HepG2 (cell line): ENCODE results near the gene ADCY9. TPM values are rescaled to one million over a fixed set of nuclear protein-coding genes. Genes with fewer than 3 reads are reported as not detected.
A peak's percentile ranks its signal among the peaks of the same experiment; 100 is the strongest.

ENCODE experiments used
- ARID4A ChIP-seq: sonication (generic); formaldehyde crosslinking; IDR thresholded peaks from 2 replicates; pipeline ENCODE4 v1.5.0; 2020; ENCODE audit warnings: mild to moderate bottlenecking, missing genetic modification reagents, borderline replicate concordance
- DNMT3B ChIP-seq: conservative IDR thresholded peaks from 2 replicates; pipeline ENCODE4 v1.6.1; 2016; ENCODE audit warnings: missing biosample characterization, control low read depth
- ERF ChIP-seq: IDR thresholded peaks from 2 replicates; pipeline ENCODE4 v1.6.1; 2018; ENCODE audit warnings: missing biosample characterization, missing genetic modification reagents
- FOXA1 ChIP-seq, 2 experiments: fragments of 450-650 bp in 1 of 2; sonication (generic) in 1 of 2; formaldehyde crosslinking in 1 of 2; IDR thresholded peaks; 2 replicates each; pipeline versions ENCODE4 v1.4.0 to v1.6.1; 2016 to 2020; ENCODE audit warnings: missing genetic modification reagents in 1 of 2
- HNF4A ChIP-seq: sonication (generic); formaldehyde crosslinking; IDR thresholded peaks from 2 replicates; pipeline ENCODE4 v1.4.0; 2020; ENCODE audit warnings: missing genetic modification reagents
- KDM1A ChIP-seq: IDR thresholded peaks from 2 replicates; pipeline ENCODE4 v1.6.1; 2016; ENCODE audit warnings: missing compliant biosample characterization
- NFIC ChIP-seq: IDR thresholded peaks from 2 replicates; pipeline ENCODE4 v1.6.1; 2012; ENCODE audit warnings: mild to moderate bottlenecking, low read length, inconsistent platforms
- PAF1 ChIP-seq: IDR thresholded peaks from 2 replicates; pipeline ENCODE4 v1.6.1; 2016; ENCODE audit warnings: missing genetic modification reagents, missing compliant biosample characterization
- PHB2 ChIP-seq: fragments of 450-650 bp; IDR thresholded peaks from 2 replicates; pipeline ENCODE4 v1.6.1; 2018; ENCODE audit not compliant: partially characterized antibody
- PHF20 ChIP-seq: sonication (generic); formaldehyde crosslinking; IDR thresholded peaks from 2 replicates; pipeline ENCODE4 v1.5.0; 2020; ENCODE audit warnings: mild to moderate bottlenecking, missing genetic modification reagents
- PLRG1 ChIP-seq: fragments of 450-650 bp; conservative IDR thresholded peaks from 2 replicates; pipeline ENCODE4 v1.6.1; 2016
- PRMT3 ChIP-seq: sonication (generic); formaldehyde crosslinking; IDR thresholded peaks from 2 replicates; pipeline ENCODE4 v1.8.1; 2022; ENCODE audit warnings: low read depth, mild to moderate bottlenecking, moderate library complexity, missing genetic modification reagents, borderline replicate concordance
- REL ChIP-seq: sonication (generic); formaldehyde crosslinking; conservative IDR thresholded peaks from 2 replicates; pipeline ENCODE4 v1.8.0; 2022; ENCODE audit warnings: mild to moderate bottlenecking, missing genetic modification reagents, moderate library complexity
- SIX4 ChIP-seq: sonication (generic); formaldehyde crosslinking; IDR thresholded peaks from 2 replicates; pipeline ENCODE4 v1.4.0; 2020; ENCODE audit warnings: missing genetic modification reagents
- ZBTB21 ChIP-seq: sonication (generic); formaldehyde crosslinking; IDR thresholded peaks from 2 replicates; pipeline ENCODE4 v1.4.0; 2020; ENCODE audit warnings: missing genetic modification reagents
- ZBTB43 ChIP-seq: sonication (generic); formaldehyde crosslinking; conservative IDR thresholded peaks from 2 replicates; pipeline ENCODE4 v1.4.0; 2020; ENCODE audit warnings: missing genetic modification reagents
- ZFP36 ChIP-seq: fragments of 150-350 bp; IDR thresholded peaks from 2 replicates; pipeline ENCODE4 v1.6.1; 2018; ENCODE audit warnings: borderline replicate concordance, low read length, low read depth; ENCODE audit not compliant: partially characterized antibody
- ZNF230 ChIP-seq: sonication (generic); formaldehyde crosslinking; IDR thresholded peaks from 2 replicates; pipeline ENCODE4 v1.4.0; 2020; ENCODE audit warnings: mild to moderate bottlenecking, missing genetic modification reagents
- ZNF3 ChIP-seq: IDR thresholded peaks from 2 replicates; pipeline ENCODE4 v1.7.0; 2017; ENCODE audit warnings: inconsistent platforms
- ZNF33B ChIP-seq: sonication (generic); formaldehyde crosslinking; IDR thresholded peaks from 2 replicates; pipeline ENCODE4 v1.5.1; 2020; ENCODE audit warnings: mild to moderate bottlenecking, missing genetic modification reagents
- ZNF350 ChIP-seq: sonication (generic); formaldehyde crosslinking; IDR thresholded peaks from 2 replicates; pipeline ENCODE4 v1.4.0; 2020; ENCODE audit warnings: mild to moderate bottlenecking, low read depth, missing genetic modification reagents, borderline replicate concordance
- ZNF772 ChIP-seq: sonication (generic); formaldehyde crosslinking; IDR thresholded peaks from 2 replicates; pipeline ENCODE4 v1.5.0; 2020; ENCODE audit warnings: mild to moderate bottlenecking, missing genetic modification reagents
- ZSCAN12 ChIP-seq: sonication (generic); formaldehyde crosslinking; IDR thresholded peaks from 2 replicates; pipeline ENCODE4 v1.9.0; 2021; ENCODE audit warnings: mild to moderate bottlenecking, missing genetic modification reagents
- polyA plus RNA-seq, 8 experiments: library from polyadenylated mRNA; depleted of rRNA in 3 of 8; stranded (reverse) in 7 of 8; unstranded in 1 of 8; fragments of >200 nt; fragmentation: Illumina TruSeq in 4 of 8; extraction: Trizol in 4 of 8; gene quantifications; 2 replicates each; pipeline versions ENCODE4 v1.2.1 to v1.2.3, GENCODE V29; 2011 to 2016; ENCODE audit warnings: low read depth in 4 of 8, missing spikeins in 1 of 8, mixed read lengths in 1 of 8; ENCODE audit not compliant: insufficient read depth in 1 of 8
- total RNA-seq, 5 experiments: library from RNA; depleted of rRNA; stranded (reverse); fragments of >200 nt; fragmentation: Illumina TruSeq; extraction: Trizol; gene quantifications; 2 replicates each; pipeline ENCODE4 v1.2.3, GENCODE V29; 2016; ENCODE audit warnings: low read depth in 1 of 5
- TF ChIP-seq, protein P1 (sequence below): IDR thresholded peaks from 2 replicates; pipeline ENCODE4 v1.6.1; 2016; ENCODE audit warnings: low read depth, borderline replicate concordance
- TF ChIP-seq, protein P2 (sequence below): sonication (generic); formaldehyde crosslinking; IDR thresholded peaks from 2 replicates; pipeline ENCODE4 v1.4.0; 2020; ENCODE audit warnings: missing genetic modification reagents

ADCY9 gene
- total and polyA plus RNA-seq, 2 of the 13 experiments (the other 11 are each of a cell fraction or from before 2014, with no cell fraction given), result 11.2 to 13.9 TPM

DNA sequence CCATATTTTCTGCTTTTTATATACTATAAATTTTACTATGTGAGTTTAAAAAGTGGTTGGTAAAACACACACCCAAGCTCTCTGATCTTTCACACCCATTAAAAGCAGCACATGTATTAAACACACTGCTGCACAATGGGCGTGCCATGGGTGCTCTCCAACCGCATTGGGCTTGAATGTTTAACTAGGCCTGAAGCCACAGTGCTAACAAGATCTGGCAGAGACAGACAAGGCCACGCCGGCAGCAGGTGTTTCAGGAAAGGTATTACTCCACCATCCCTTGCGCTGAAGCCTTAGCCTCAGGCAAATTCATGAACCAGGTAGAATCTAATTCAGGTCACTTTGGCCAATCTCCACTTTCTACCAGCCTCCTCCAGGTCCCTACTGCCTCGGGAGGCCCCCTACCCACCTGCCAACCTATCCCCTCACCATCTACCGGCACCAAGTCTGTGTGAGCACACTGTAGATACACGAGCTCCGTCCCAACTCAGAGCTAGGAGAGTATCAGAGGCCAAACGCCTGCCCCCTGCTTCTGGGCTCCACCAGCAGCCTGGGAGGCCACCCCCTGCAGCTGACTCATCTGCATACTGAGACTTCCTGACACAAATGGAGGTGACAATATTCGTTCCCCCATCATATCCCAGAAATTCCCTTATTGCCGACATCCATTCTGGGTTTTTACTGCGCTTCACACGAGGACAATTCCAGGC is 95.0 kb downstream of the ADCY9 start (continued):
- TF ChIP-seq ZNF772 (CRISPR knock-in tag) (no peak), ZFP36 (no peak), NFIC (no peak), PHF20 (no peak), ZBTB21 (CRISPR knock-in tag) (no peak), PLRG1 (no peak), FOXA1 (IDR thresholded peaks at IDR 0.05) (no peak), FOXA1 (CRISPR knock-in tag; IDR thresholded peaks at IDR 0.05) (peak; percentile 47), PHB2 (no peak), ZNF3 (CRISPR knock-in tag) (no peak), DNMT3B (CRISPR knock-in tag) (no peak), SIX4 (CRISPR knock-in tag) (no peak), KDM1A (CRISPR knock-in tag) (no peak), REL (CRISPR knock-in tag) (no peak), ERF (peak; percentile 62; the same call in 1 of the 2 replicates), PRMT3 (CRISPR knock-in tag) (no peak), HNF4A (CRISPR knock-in tag) (peak; percentile 19; the same call in 1 of the 2 replicates), ZNF230 (no peak), ZBTB43 (CRISPR knock-in tag) (peak; percentile 97), ZNF350 (CRISPR knock-in tag) (no peak), ARID4A (CRISPR knock-in tag) (peak; percentile 38), ZNF33B (no peak), ZSCAN12 (CRISPR knock-in tag) (0 out of 2 replicates have a peak, but pooled peaks have one; percentile 70), PAF1 (CRISPR knock-in tag) (no peak)
- TF ChIP-seq, protein P1, sequence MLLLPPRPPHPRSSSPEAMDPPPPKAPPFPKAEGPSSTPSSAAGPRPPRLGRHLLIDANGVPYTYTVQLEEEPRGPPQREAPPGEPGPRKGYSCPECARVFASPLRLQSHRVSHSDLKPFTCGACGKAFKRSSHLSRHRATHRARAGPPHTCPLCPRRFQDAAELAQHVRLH (CRISPR knock-in tag), result no peak; the same call in 1 of the 2 replicates
- TF ChIP-seq, protein P2, sequence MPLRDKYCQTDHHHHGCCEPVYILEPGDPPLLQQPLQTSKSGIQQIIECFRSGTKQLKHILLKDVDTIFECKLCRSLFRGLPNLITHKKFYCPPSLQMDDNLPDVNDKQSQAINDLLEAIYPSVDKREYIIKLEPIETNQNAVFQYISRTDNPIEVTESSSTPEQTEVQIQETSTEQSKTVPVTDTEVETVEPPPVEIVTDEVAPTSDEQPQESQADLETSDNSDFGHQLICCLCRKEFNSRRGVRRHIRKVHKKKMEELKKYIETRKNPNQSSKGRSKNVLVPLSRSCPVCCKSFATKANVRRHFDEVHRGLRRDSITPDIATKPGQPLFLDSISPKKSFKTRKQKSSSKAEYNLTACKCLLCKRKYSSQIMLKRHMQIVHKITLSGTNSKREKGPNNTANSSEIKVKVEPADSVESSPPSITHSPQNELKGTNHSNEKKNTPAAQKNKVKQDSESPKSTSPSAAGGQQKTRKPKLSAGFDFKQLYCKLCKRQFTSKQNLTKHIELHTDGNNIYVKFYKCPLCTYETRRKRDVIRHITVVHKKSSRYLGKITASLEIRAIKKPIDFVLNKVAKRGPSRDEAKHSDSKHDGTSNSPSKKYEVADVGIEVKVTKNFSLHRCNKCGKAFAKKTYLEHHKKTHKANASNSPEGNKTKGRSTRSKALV (CRISPR knock-in tag), result peak; percentile 59; the same call in 1 of the 2 replicates
